ENCODE measurements around the gene SRGAP2B.
"Not testable (repeated sequence)": the region's sequence is repeated elsewhere in the genome, so short reads cannot be mapped to it uniquely, and the experiment has no call there.

DNA sequence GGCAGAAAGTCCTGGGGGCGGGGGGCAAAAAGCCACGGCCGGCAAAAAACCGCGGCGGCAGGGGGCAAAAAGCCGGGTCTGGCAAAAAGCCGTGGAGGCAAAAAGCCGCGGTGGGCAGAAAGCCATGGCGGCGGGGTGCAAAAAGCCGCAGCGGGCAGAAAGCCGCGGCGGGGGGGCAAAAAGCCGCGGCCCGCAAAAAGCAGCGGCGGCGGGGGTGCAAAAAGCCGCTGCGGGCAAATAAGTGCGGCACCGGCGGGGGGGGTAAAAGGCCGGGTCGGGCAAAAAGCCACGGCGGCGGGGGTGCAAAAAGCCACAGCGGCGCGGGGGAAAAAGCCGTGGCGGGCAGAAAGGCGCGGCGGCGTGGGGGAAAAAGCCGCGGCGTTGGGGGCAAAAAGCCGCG lies 212.1 kb downstream of the SRGAP2B start:
- TF ChIP-seq, protein P1, sequence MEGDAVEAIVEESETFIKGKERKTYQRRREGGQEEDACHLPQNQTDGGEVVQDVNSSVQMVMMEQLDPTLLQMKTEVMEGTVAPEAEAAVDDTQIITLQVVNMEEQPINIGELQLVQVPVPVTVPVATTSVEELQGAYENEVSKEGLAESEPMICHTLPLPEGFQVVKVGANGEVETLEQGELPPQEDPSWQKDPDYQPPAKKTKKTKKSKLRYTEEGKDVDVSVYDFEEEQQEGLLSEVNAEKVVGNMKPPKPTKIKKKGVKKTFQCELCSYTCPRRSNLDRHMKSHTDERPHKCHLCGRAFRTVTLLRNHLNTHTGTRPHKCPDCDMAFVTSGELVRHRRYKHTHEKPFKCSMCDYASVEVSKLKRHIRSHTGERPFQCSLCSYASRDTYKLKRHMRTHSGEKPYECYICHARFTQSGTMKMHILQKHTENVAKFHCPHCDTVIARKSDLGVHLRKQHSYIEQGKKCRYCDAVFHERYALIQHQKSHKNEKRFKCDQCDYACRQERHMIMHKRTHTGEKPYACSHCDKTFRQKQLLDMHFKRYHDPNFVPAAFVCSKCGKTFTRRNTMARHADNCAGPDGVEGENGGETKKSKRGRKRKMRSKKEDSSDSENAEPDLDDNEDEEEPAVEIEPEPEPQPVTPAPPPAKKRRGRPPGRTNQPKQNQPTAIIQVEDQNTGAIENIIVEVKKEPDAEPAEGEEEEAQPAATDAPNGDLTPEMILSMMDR (IDR thresholded peaks at IDR 0.05): not testable (repeated sequence)
- TF ChIP-seq POLR2A (IDR thresholded peaks at IDR 0.05): not testable (repeated sequence)

All from body of pancreas (tissue), 4 donors.